Measurements from ENCODE around the gene STON2.

GRCh38 chr14:81441626-81442134, 41.6 kb upstream of the STON2 start:
- TF ChIP-seq CTCF (IDR thresholded peaks at IDR 0.05) (no peak), MAX (IDR thresholded peaks at IDR 0.05) (no peak), RCOR1 (IDR thresholded peaks at IDR 0.05; ENCODE audit: low read depth, low read length) (no peak), HMGXB4 (CRISPR knock-in tag; IDR thresholded peaks at IDR 0.05; ENCODE audit: borderline replicate concordance) (no peak)

Measured in A549 (cell line).